Upper lobe of left lung (tissue), 6 donors: Measurements from ENCODE around the gene SLC39A8. TPM values are rescaled to one million over a fixed set of nuclear protein-coding genes. Genes with fewer than 3 reads are reported as not detected.

Experiments used
- ATAC-seq, 2 donors: fragments of 200-7000 bp; cut with Tn5 transposase; one replicate each; pipeline ENCODE4 v1.9.1; 2022; ENCODE audit warnings: mild to moderate bottlenecking in 2 of 2, moderate library complexity in 2 of 2; ENCODE audit not compliant: low FRiP score in 2 of 2
- DNase-seq, 2 donors: peaks; one replicate each; pipeline ENCODE4 v3.0.0-alpha.2; 2019 to 2020
- H3K27ac ChIP-seq, 4 donors: fragments of 200-600 bp; sonication (generic); one replicate each; pipeline ENCODE4 v1.5.1; 2016 to 2019
- H3K27me3 ChIP-seq, 4 donors: fragments of 200-600 bp; sonication (generic); one replicate each; pipeline ENCODE4 v1.5.1; 2017 to 2019
- H3K36me3 ChIP-seq, 4 donors: fragments of 200-600 bp; sonication (generic); one replicate each; pipeline ENCODE4 v1.5.1; 2016 to 2019
- H3K4me1 ChIP-seq, 4 donors: fragments of 200-600 bp; sonication (generic); one replicate each; pipeline ENCODE4 v1.5.1; 2018 to 2019
- H3K4me3 ChIP-seq, 4 donors: fragments of 200-600 bp; sonication (generic); one replicate each; pipeline ENCODE4 v1.5.1; 2017 to 2019; ENCODE audit warnings: mild to moderate bottlenecking in 2 of 4, moderate library complexity in 1 of 4
- H3K9me3 ChIP-seq, 4 donors: fragments of 200-600 bp; sonication (generic); one replicate each; pipeline ENCODE4 v1.5.1; 2018 to 2019
- CTCF ChIP-seq, 6 experiments: fragments of 450-650 bp in 4 of 6; fragments of 200-600 bp in 2 of 6; sonication (generic) in 2 of 6; IDR thresholded peaks; one replicate each; pipeline ENCODE4 v1.5.1; 2016 to 2019; ENCODE audit warnings: antibody characterized with exemption in 6 of 6
- EP300 ChIP-seq, 4 donors: sonication (generic); formaldehyde crosslinking; IDR thresholded peaks; one replicate each; pipeline ENCODE4 v1.5.1; 2017; ENCODE audit warnings: antibody characterized with exemption in 4 of 4, control low read depth in 2 of 4
- POLR2A ChIP-seq, 4 donors: fragments of 450-650 bp; IDR thresholded peaks; one replicate each; pipeline ENCODE4 v1.5.1; 2016 to 2017; ENCODE audit warnings: antibody characterized with exemption in 4 of 4, mild to moderate bottlenecking in 2 of 4
- POLR2AphosphoS5 ChIP-seq, 2 donors: sonication (generic); formaldehyde crosslinking; IDR thresholded peaks; one replicate each; pipeline ENCODE4 v1.5.1; 2017; ENCODE audit warnings: antibody characterized with exemption in 2 of 2
- WGBS, 2 donors: methylation state at CpG; one replicate each; pipeline ENCODE4 v1.1.5; 2017 to 2018; 5-methylcytosine and 5-hydroxymethylcytosine counted together
- total RNA-seq, 6 donors: library from RNA; depleted of rRNA in 4 of 6; stranded (reverse); fragments of >200 nt in 4 of 6; gene quantifications; one replicate each; pipeline versions ENCODE4 v1.1.0 to v1.2.1, GENCODE V29; 2016 to 2021
- donor health status: DM: no; HTN: no; CAD: no; lungs with moderate emphysema.
- donor health status: DM: no; HTN: yes; CAD: no; lungs with severe emphysema.

The SLC39A8 gene
- total RNA-seq, 6 donors from 2014 or later = 218 to 627 (median 317) TPM

- WGBS, 2 donors = 85 to 100% methylated on average over 1 of the region's 1 CpG
- H3K9me3 ChIP-seq = no peaks in the 10 kb centered on the region
- no peaks in the 10 kb centered on the region for H3K36me3 ChIP-seq
- TF ChIP-seq CTCF (IDR thresholded peaks at IDR 0.05) (no peak), POLR2AphosphoS5 (IDR thresholded peaks at IDR 0.05) (no peak), EP300 (IDR thresholded peaks at IDR 0.05) (no peak), POLR2A (IDR thresholded peaks at IDR 0.05) (no peak)
- H3K27me3 ChIP-seq = no peaks in the 10 kb centered on the region
- ATAC-seq (no peak), DNase-seq (no peak)
- no peak overlapping the region for H3K27ac ChIP-seq
- no peaks in the 10 kb centered on the region for H3K4me1 ChIP-seq
- no peak overlapping the region for H3K4me3 ChIP-seq
Measured at GRCh38 chr4:102223461-102223860, 121.8 kb downstream of the SLC39A8 start.

GRCh38 chr4:102222838-102223409 lies 122.4 kb downstream of the SLC39A8 start:
- no peaks in the 10 kb centered on the region for H3K27me3 ChIP-seq
- H3K9me3 ChIP-seq = no peaks in the 10 kb centered on the region
- no peak for ATAC-seq
- H3K36me3 ChIP-seq = no peaks in the 10 kb centered on the region
- no peak overlapping the region for H3K4me3 ChIP-seq
- no peak overlapping the region for H3K27ac ChIP-seq
- no peaks in the 10 kb centered on the region for H3K4me1 ChIP-seq
- 29 to 34% methylated on average over 1 of the region's 1 CpG for WGBS, 2 donors
- DNase-seq = no peak
- no peak for TF ChIP-seq CTCF (IDR thresholded peaks at IDR 0.05)
- no peak for TF ChIP-seq POLR2AphosphoS5 (IDR thresholded peaks at IDR 0.05)
- no peak for TF ChIP-seq POLR2A (IDR thresholded peaks at IDR 0.05)
- no peak for TF ChIP-seq EP300 (IDR thresholded peaks at IDR 0.05)

DNA sequence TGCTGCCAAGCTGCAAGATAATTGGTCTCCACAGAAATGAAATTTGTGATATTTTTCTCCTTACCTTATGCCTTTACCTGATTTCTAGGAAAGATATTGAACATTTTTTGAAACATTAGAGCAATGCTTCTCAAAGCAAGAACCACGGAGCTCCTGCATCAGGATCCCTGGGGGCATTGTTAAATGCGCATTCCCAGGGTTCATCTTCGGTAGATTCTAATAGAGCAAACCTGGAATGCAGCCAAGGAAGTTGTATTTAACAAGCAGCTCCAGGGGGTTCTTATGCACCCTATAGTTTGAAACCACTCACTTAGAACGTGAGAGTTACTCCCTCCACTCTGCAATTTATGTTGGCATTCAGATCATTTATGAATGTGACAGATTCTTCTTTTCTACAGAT lies 126.2 kb downstream of the SLC39A8 start:
- 67 to 70% methylated on average over 4 of the region's 4 CpGs for WGBS, 2 donors
- H3K27ac ChIP-seq = no peak overlapping the region

DNA sequence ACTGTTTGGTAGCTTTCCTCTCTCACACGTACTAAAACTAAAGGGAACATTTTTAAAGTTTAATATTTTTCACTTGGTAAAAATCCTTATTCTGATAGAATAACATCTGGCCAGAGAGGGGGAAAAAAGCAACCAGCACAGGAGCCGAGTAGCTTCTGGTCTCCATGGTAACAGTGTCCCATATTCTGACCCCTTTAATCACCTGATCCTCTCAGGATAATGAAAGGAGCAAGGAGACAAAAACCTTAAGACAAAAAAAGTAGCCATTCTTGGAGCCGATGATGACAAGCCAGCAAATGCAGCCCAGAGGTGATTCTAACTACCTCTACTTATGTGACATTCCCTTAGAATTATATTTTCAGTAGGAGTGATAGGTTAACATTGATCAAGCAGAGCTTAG lies 126.6 kb downstream of the SLC39A8 start:
- DNase-seq (no peak), ATAC-seq (no peak)
- Histone ChIP-seq H3K4me3 (no peak overlapping the region), H3K4me1 (no peaks in the 10 kb centered on the region), H3K27me3 (no peaks in the 10 kb centered on the region), H3K9me3 (no peaks in the 10 kb centered on the region), H3K36me3 (no peaks in the 10 kb centered on the region), H3K27ac (no peak overlapping the region)
- 73 to 78% methylated on average over 3 of the region's 3 CpGs for WGBS, 2 donors
- TF ChIP-seq CTCF (IDR thresholded peaks at IDR 0.05) (no peak), POLR2AphosphoS5 (IDR thresholded peaks at IDR 0.05) (no peak), EP300 (IDR thresholded peaks at IDR 0.05) (no peak), POLR2A (IDR thresholded peaks at IDR 0.05) (no peak)

More for the DNA sequence above, 126.2 kb downstream of the SLC39A8 start:
- H3K4me1 ChIP-seq = no peaks in the 10 kb centered on the region
- no peak overlapping the region for H3K4me3 ChIP-seq
- H3K36me3 ChIP-seq = no peaks in the 10 kb centered on the region
- ATAC-seq = no peak
- H3K27me3 ChIP-seq = no peaks in the 10 kb centered on the region
- H3K9me3 ChIP-seq = no peaks in the 10 kb centered on the region
- no peak for DNase-seq
- TF ChIP-seq CTCF (IDR thresholded peaks at IDR 0.05) = no peak
- no peak for TF ChIP-seq POLR2AphosphoS5 (IDR thresholded peaks at IDR 0.05)
- TF ChIP-seq POLR2A (IDR thresholded peaks at IDR 0.05) = no peak
- TF ChIP-seq EP300 (IDR thresholded peaks at IDR 0.05) = no peak

- H3K4me1 ChIP-seq = no peaks in the 10 kb centered on the region
- ATAC-seq = no peak
Measured at GRCh38 chr4:102217775-102218355, 127.4 kb downstream of the SLC39A8 start.

More at GRCh38 chr4:102217775-102218355, 127.4 kb downstream of the SLC39A8 start:
- H3K27me3 ChIP-seq = no peaks in the 10 kb centered on the region
- H3K9me3 ChIP-seq = no peaks in the 10 kb centered on the region
- H3K27ac ChIP-seq = no peak overlapping the region
- no peak for DNase-seq
- TF ChIP-seq CTCF (IDR thresholded peaks at IDR 0.05) = no peak
- no peaks in the 10 kb centered on the region for H3K36me3 ChIP-seq
- WGBS, 2 donors = 88% methylated on average over 1 of the region's 1 CpG; no CpG with 5 or more reads in 1 of the 2 donors
- H3K4me3 ChIP-seq = no peak overlapping the region
